Keratinocyte (primary cell): ENCODE data around the gene TMEM53. TPM values are rescaled to one million over a fixed set of nuclear protein-coding genes. Genes with fewer than 3 reads are reported as not detected.

Source experiments
- DNase-seq: peaks from one replicate; pipeline ENCODE4 v3.0.0-alpha.2; 2011; ENCODE audit warnings: low read depth, missing footprints, low spot score
- FAIRE-seq: peaks from 2 replicates; lab custom pipeline; 2011; peaks lifted over from hg19 to GRCh38; lab: Jason Lieb, UNC
- H2AFZ ChIP-seq: 2 replicates; pipeline ENCODE4 v1.6.0; 2012; ENCODE audit warnings: low read length, control low read depth, inconsistent platforms; ENCODE audit not compliant: control insufficient read depth
- H3K27ac ChIP-seq: 2 replicates; pipeline ENCODE4 v1.5.1; 2011; ENCODE audit warnings: low read length; ENCODE audit not compliant: control insufficient read depth, insufficient read depth
- H3K27me3 ChIP-seq: 3 replicates; pipeline ENCODE4 v1.6.0; 2011; ENCODE audit warnings: low read length; ENCODE audit not compliant: control insufficient read depth, insufficient read depth; ENCODE audit errors: extremely low read depth
- H3K36me3 ChIP-seq, 2 experiments: 2 replicates in 1 of 2; 3 replicates in 1 of 2; pipeline ENCODE4 v1.5.1; 2011; ENCODE audit warnings: low read length in 2 of 2, mild to moderate bottlenecking in 1 of 2; ENCODE audit not compliant: control insufficient read depth in 2 of 2, insufficient read depth in 2 of 2; ENCODE audit errors: extremely low read depth in 1 of 2
- H3K4me1 ChIP-seq: 3 replicates; pipeline ENCODE4 v1.5.1; 2011; ENCODE audit warnings: low read length; ENCODE audit not compliant: control insufficient read depth, insufficient read depth; ENCODE audit errors: extremely low read depth
- H3K4me2 ChIP-seq: 3 replicates; pipeline ENCODE4 v1.6.0; 2011; ENCODE audit warnings: low read depth, low read length; ENCODE audit not compliant: control insufficient read depth, insufficient read depth; ENCODE audit errors: extremely low read depth
- H3K4me3 ChIP-seq, 3 experiments: fragments of 200-600 bp in 1 of 3; sonication (generic) in 1 of 3; 2 replicates in 2 of 3; 3 replicates in 1 of 3; pipeline ENCODE4 v1.5.1; 2011 to 2016; ENCODE audit warnings: low read length in 3 of 3, mild to moderate bottlenecking in 3 of 3, control low read depth in 2 of 3, inconsistent platforms in 1 of 3, low read depth in 1 of 3, mixed read lengths in 1 of 3, mixed run types in 1 of 3, moderate library complexity in 1 of 3; ENCODE audit not compliant: control insufficient read depth in 2 of 3, insufficient read depth in 2 of 3; ENCODE audit errors: extremely low read depth in 1 of 3
- H3K79me2 ChIP-seq: 2 replicates; pipeline ENCODE4 v1.6.0; 2012; ENCODE audit warnings: low read length; ENCODE audit not compliant: control insufficient read depth, insufficient read depth
- H3K9ac ChIP-seq: 3 replicates; pipeline ENCODE4 v1.6.0; 2011; ENCODE audit warnings: low read length; ENCODE audit not compliant: control insufficient read depth, insufficient read depth; ENCODE audit errors: extremely low read depth
- H3K9me1 ChIP-seq: 3 replicates; pipeline ENCODE4 v1.6.0; 2011; ENCODE audit warnings: low read length; ENCODE audit not compliant: control insufficient read depth, insufficient read depth; ENCODE audit errors: extremely low read depth
- H3K9me3 ChIP-seq: 2 replicates; pipeline ENCODE4 v1.5.1; 2012; ENCODE audit warnings: low read depth, low read length; ENCODE audit not compliant: control insufficient read depth
- H4K20me1 ChIP-seq: 3 replicates; pipeline ENCODE4 v1.6.0; 2011; ENCODE audit warnings: low read length; ENCODE audit not compliant: control insufficient read depth, insufficient read depth; ENCODE audit errors: extremely low read depth
- CTCF ChIP-seq, 3 experiments: IDR thresholded peaks in 1 of 3; conservative IDR thresholded peaks in 1 of 3; optimal IDR thresholded peaks in 1 of 3; 2 replicates in 2 of 3; 3 replicates in 1 of 3; pipeline versions ENCODE3 to v1.5.1; 2011; ENCODE audit warnings: low read length in 3 of 3, mild to moderate bottlenecking in 3 of 3, moderate library complexity in 2 of 3, control low read depth in 1 of 3, inconsistent platforms in 1 of 3; ENCODE audit not compliant: insufficient read depth in 2 of 3; ENCODE audit errors: extremely low read depth in 1 of 3
- EZH2 ChIP-seq: IDR thresholded peaks from one replicate; pipeline ENCODE4 v1.6.1; 2012; ENCODE audit warnings: inconsistent platforms, mild to moderate bottlenecking, low read length, moderate library complexity
- dilution Hi-C: fragments of 300-500 bp; cut with MboI; formaldehyde crosslinking; loops from one replicate; pipeline ENCODE4 v1.7.0; 2020; ENCODE audit warnings: low sequenced_read_pairs; ENCODE audit not compliant: extremely low pct_ligation_motif_present
- polyA plus RNA-seq, 5 experiments: library from polyadenylated mRNA; depleted of rRNA in 3 of 5; stranded (reverse) in 3 of 5; stranded (forward) in 1 of 5; unstranded in 1 of 5; fragments of >200 nt; gene quantifications; 1 replicate in 1 of 5; 2 replicates in 3 of 5; 3 replicates in 1 of 5; pipeline versions ENCODE4 v1.2.1 to v1.2.3, GENCODE V29; 2011 to 2012; ENCODE audit warnings: missing spikeins in 2 of 5, low read depth in 1 of 5, low replicate concordance in 1 of 5

TMEM53 gene
- polyA plus RNA-seq, 1 donor (not counting 4 experiments of a cell fraction or from before 2014, with no cell fraction given) = 5.6 TPM

- TF ChIP-seq CTCF (optimal IDR thresholded peaks at IDR 0.05 in 1 of 3, IDR thresholded peaks at IDR 0.05 in 1 of 3, conservative IDR thresholded peaks at IDR 0.05 in 1 of 3; ENCODE audit: extremely low read depth in 1 of 3, insufficient read depth in 2 of 3, low read length in 3 of 3) (no peak), EZH2 (no peak)
- no peaks in the 10 kb centered on the region for H4K20me1 ChIP-seq
- no peak overlapping the region for H3K4me2 ChIP-seq
- H3K4me1 ChIP-seq = peaks cover 17% of the 10 kb centered on the region
- H3K79me2 ChIP-seq = no peaks in the 10 kb centered on the region
- H3K36me3 ChIP-seq = peaks cover 0 to 2% of the 10 kb centered on the region in 2 experiments
- no peak overlapping the region for H3K27ac ChIP-seq
- dilution Hi-C loops = no loop called here
- H3K9me3 ChIP-seq = no peaks in the 10 kb centered on the region
- peaks cover 2% of the 10 kb centered on the region for H3K9me1 ChIP-seq
- no peak overlapping the region for H3K4me3 ChIP-seq
- FAIRE-seq (no peak), DNase-seq (no peak)
- no peak overlapping the region for H2AFZ ChIP-seq
- H3K9ac ChIP-seq = no peak overlapping the region
- H3K27me3 ChIP-seq = no peaks in the 10 kb centered on the region
Measured at GRCh38 chr1:44676484-44677200, 2.4 kb upstream of the TMEM53 start.

GRCh38 chr1:44675186-44675585 is 905 bp upstream of the TMEM53 start:
- H3K27ac ChIP-seq = no peak overlapping the region
- no peaks in the 10 kb centered on the region for H4K20me1 ChIP-seq
- H3K4me3 ChIP-seq = peak overlapping the region; percentile 62 to 84 (median 82)
- H3K79me2 ChIP-seq = no peaks in the 10 kb centered on the region
- no peaks in the 10 kb centered on the region for H3K9me3 ChIP-seq
- H3K27me3 ChIP-seq = no peaks in the 10 kb centered on the region
- DNase-seq (no peak), FAIRE-seq (no peak)
- peak overlapping the region; percentile 98 for H2AFZ ChIP-seq
- H3K4me1 ChIP-seq = peaks cover 17% of the 10 kb centered on the region
- dilution Hi-C loops = no loop called here
- peak overlapping the region; percentile 88 for H3K4me2 ChIP-seq
- H3K9ac ChIP-seq = peak overlapping the region; percentile 87
- TF ChIP-seq EZH2 (no peak), CTCF (optimal IDR thresholded peaks at IDR 0.05 in 1 of 3, IDR thresholded peaks at IDR 0.05 in 1 of 3, conservative IDR thresholded peaks at IDR 0.05 in 1 of 3; ENCODE audit: extremely low read depth in 1 of 3, insufficient read depth in 2 of 3, low read length in 3 of 3) (no peak)
- H3K9me1 ChIP-seq = peaks cover 2% of the 10 kb centered on the region
- no peaks in the 10 kb centered on the region for H3K36me3 ChIP-seq
